Measurements from ENCODE around the gene TMPRSS9. TPM values are rescaled to one million over a fixed set of nuclear protein-coding genes. Genes with fewer than 3 reads are reported as not detected.

Gene TMPRSS9
- total RNA-seq, 4 donors from 2014 or later, result not detected

DNA sequence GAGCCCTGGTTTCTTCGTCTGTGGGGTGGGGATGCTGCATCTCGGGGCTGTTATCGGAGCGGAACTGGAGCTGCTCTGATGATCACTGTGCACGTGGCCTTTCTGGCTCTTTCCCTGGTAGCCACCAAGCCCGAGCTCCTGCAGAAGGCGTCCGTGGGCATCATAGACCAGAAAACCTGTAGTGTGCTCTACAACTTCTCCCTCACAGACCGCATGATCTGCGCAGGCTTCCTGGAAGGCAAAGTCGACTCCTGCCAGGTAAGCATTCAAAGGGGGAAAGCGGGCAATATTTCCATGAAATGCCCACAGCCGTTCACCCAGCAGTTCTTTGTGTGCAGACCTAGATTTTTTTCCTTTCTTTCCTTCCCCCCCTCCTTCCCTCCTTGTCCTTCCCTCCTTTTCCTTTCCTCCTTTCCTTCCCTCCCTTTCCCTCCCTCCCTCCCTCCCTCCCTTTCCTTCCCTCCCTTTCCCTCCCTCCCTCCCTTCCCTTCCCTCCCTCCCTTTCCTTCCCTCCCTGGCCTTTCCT, 57.9 kb downstream of the TMPRSS9 start:
- Histone ChIP-seq H3K36me3 (peaks cover 0 to 32% (median 0%) of the 10 kb centered on the region in 3 donors), H3K27ac (no peak overlapping the region), H3K9me3 (peaks cover 0 to 3% (median 0%) of the 10 kb centered on the region in 4 donors), H3K4me1 (no peaks in the 10 kb centered on the region), H3K4me3 (no peak overlapping the region), H3K27me3 (no peaks in the 10 kb centered on the region)
- no peak for TF ChIP-seq EP300 (IDR thresholded peaks at IDR 0.05)
- no peak for TF ChIP-seq POLR2A (IDR thresholded peaks at IDR 0.05)
- TF ChIP-seq, protein P1, sequence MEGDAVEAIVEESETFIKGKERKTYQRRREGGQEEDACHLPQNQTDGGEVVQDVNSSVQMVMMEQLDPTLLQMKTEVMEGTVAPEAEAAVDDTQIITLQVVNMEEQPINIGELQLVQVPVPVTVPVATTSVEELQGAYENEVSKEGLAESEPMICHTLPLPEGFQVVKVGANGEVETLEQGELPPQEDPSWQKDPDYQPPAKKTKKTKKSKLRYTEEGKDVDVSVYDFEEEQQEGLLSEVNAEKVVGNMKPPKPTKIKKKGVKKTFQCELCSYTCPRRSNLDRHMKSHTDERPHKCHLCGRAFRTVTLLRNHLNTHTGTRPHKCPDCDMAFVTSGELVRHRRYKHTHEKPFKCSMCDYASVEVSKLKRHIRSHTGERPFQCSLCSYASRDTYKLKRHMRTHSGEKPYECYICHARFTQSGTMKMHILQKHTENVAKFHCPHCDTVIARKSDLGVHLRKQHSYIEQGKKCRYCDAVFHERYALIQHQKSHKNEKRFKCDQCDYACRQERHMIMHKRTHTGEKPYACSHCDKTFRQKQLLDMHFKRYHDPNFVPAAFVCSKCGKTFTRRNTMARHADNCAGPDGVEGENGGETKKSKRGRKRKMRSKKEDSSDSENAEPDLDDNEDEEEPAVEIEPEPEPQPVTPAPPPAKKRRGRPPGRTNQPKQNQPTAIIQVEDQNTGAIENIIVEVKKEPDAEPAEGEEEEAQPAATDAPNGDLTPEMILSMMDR (IDR thresholded peaks at IDR 0.05), result no peak
- WGBS, 2 donors, result 77 to 80% methylated on average over 13 of the region's 13 CpGs
- no peak for DNase-seq (ENCODE audit: low spot score in 2 of 2)

DNA sequence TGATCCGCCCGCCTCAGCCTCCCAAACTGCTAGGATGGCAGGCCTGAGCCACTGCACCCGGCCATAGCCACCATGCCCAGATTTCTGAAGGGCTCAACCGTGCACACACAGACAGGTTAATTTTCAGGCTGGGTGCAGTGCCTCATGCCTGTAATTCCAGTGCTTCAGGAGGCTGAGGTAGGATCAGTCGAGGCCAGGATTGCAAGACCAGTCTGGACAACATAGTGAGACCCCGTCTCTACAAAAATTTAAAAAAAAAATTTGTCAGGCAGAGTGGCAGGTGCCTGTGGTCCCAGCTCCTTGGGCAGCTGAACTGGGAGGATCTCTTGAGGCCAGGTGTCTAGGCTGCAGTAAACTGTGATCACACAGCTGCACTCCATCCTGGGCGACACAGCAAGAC, 59.7 kb downstream of the TMPRSS9 start:
- Histone ChIP-seq H3K36me3 (peaks cover 0 to 50% (median 0%) of the 10 kb centered on the region in 3 donors), H3K27me3 (no peaks in the 10 kb centered on the region), H3K4me1 (peaks cover 0 to 4% (median 0%) of the 10 kb centered on the region in 4 donors), H3K9me3 (peaks cover 0 to 3% (median 0%) of the 10 kb centered on the region in 4 donors), H3K27ac (no peak overlapping the region), H3K4me3 (no peak overlapping the region)
- no peak for TF ChIP-seq POLR2A (IDR thresholded peaks at IDR 0.05)
- TF ChIP-seq EP300 (IDR thresholded peaks at IDR 0.05), result no peak
- TF ChIP-seq, protein P1 (IDR thresholded peaks at IDR 0.05), result no peak
- 97% methylated on average over 7 of the region's 7 CpGs for WGBS, 2 donors
- DNase-seq (ENCODE audit: low spot score in 2 of 2), result no peak

DNA sequence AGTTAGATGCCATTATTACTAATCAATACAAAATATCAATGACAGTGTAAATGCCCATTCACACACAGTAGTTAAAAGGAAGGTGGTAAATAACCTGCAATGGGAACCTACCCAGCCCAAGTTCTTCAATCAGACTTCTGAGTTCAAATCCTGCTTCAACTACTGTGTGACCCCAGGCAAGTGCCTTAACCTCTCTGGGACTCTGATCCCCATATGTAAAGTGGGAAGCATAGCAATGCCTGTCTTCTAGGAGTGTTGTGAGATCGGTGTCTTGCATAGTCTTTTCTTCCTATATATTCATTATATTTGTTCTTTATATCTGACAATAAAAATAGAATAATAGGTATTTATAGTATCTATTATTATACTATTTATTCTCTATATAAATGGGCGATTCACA, 60.4 kb downstream of the TMPRSS9 start:
- H3K27me3 ChIP-seq, result no peaks in the 10 kb centered on the region
- WGBS, 2 donors, result 93 to 95% methylated on average over 2 of the region's 2 CpGs
- peaks cover 0 to 11% (median 1%) of the 10 kb centered on the region in 4 donors for H3K4me1 ChIP-seq
- H3K27ac ChIP-seq, result no peak overlapping the region
- TF ChIP-seq EP300 (IDR thresholded peaks at IDR 0.05), result no peak
- TF ChIP-seq POLR2A (IDR thresholded peaks at IDR 0.05), result no peak
- TF ChIP-seq, protein P1 (IDR thresholded peaks at IDR 0.05), result no peak
- H3K36me3 ChIP-seq, result peaks cover 0 to 50% (median 0%) of the 10 kb centered on the region in 3 donors
- H3K4me3 ChIP-seq, result no peak overlapping the region
- DNase-seq (ENCODE audit: low spot score in 2 of 2), result no peak
- peaks cover 0 to 3% (median 0%) of the 10 kb centered on the region in 4 donors for H3K9me3 ChIP-seq

DNA sequence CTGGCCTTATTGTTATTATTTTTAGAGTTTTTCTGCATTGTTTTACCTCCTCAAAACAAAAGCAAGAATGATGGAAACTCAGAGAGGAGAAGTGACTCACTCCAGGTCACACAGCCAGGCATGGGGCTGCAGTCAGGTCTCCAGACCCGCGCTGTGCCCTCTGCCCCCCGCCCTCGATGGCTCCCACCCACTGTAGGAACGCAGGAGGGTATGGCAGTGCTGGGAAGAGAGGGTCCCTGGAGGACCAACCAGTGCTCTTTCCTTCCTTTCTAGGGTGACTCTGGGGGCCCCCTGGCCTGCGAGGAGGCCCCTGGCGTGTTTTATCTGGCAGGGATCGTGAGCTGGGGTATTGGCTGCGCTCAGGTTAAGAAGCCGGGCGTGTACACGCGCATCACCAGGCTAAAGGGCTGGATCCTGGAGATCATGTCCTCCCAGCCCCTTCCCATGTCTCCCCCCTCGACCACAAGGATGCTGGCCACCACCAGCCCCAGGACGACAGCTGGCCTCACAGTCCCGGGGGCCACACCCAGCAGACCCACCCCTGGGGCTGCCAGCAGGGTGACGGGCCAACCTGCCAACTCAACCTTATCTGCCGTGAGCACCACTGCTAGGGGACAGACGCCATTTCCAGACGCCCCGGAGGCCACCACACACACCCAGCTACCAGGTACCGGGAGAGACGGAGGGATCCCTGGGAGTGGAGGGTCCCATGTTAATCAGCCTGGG, 61.7 kb downstream of the TMPRSS9 start:
- no peak for DNase-seq (ENCODE audit: low spot score in 2 of 2)
- Histone ChIP-seq H3K27me3 (no peaks in the 10 kb centered on the region), H3K4me3 (no peak overlapping the region), H3K4me1 (peaks cover 0 to 23% (median 13%) of the 10 kb centered on the region in 4 donors), H3K9me3 (peaks cover 0 to 3% (median 0%) of the 10 kb centered on the region in 4 donors), H3K36me3 (peaks cover 0 to 44% (median 0%) of the 10 kb centered on the region in 3 donors), H3K27ac (no peak overlapping the region)
- TF ChIP-seq POLR2A (IDR thresholded peaks at IDR 0.05), result no peak
- TF ChIP-seq, protein P1 (IDR thresholded peaks at IDR 0.05), result no peak
- no peak for TF ChIP-seq EP300 (IDR thresholded peaks at IDR 0.05)
- 90 to 92% methylated on average over 20 to 23 of the region's 23 CpGs for WGBS, 2 donors
